HCT116 (cell line): ENCODE data around the gene RNF212B. TPM values are rescaled to one million over a fixed set of nuclear protein-coding genes. Genes with fewer than 3 reads are reported as not detected.

Source experiments
- ATAC-seq: fragments of 200-7000 bp; cut with Tn5 transposase; 2 replicates; pipeline ENCODE4 v1.9.1; 2020; ENCODE audit warnings: mild to moderate bottlenecking, moderate library complexity
- BruUV-seq: library from RNA; stranded (reverse); fragments of 400-500 nt; replicated peaks from 2 replicates; lab custom pipeline; 2021; lab: Mats Ljungman, UMichigan
- CTCF ChIA-PET: fragments of 300-600 bp; sonication (Branson Sonifier 250); formaldehyde crosslinking; loops from one replicate; lab custom pipeline; 2021; ENCODE audit warnings: antibody characterized with exemption; lab: Charles Lee
- POLR2A ChIA-PET: fragments of 300-600, 350-600 bp; sonication (Branson Sonifier 250); formaldehyde crosslinking; loops from one replicate; lab custom pipeline; 2021; ENCODE audit warnings: antibody characterized with exemption; lab: Charles Lee
- RAD21 ChIA-PET, 2 experiments: fragments of 300-600 bp; sonication (Branson Sonifier 250); formaldehyde crosslinking; loops; one replicate each; lab custom pipeline; 2023; ENCODE audit warnings: low total read pairs in 2 of 2; ENCODE audit not compliant: uncharacterized antibody in 2 of 2, unreplicated experiment in 2 of 2, low non-redundant PET in 1 of 2; lab: Charles Lee
- DNase-seq: peaks from one replicate; pipeline ENCODE4 v3.0.0-alpha.2; 2010; ENCODE audit warnings: low read depth, low spot score
- H2AFZ ChIP-seq: fragments of 200-600 bp; shearing (Covaris generic), sonication (generic); 2 replicates; pipeline ENCODE4 v1.6.1; 2017; ENCODE audit warnings: low read depth, mixed run types, mixed read lengths, antibody characterized with exemption, low read length; ENCODE audit not compliant: poor library complexity, severe bottlenecking
- H3K27ac ChIP-seq: 2 replicates; pipeline ENCODE4 v1.5.1; 2012; ENCODE audit warnings: low read depth, low read length
- H3K27me3 ChIP-seq: fragments of 200-600 bp; sonication (generic); 2 replicates; pipeline ENCODE4 v1.6.1; 2016; ENCODE audit warnings: mixed run types, low read length, mixed read lengths; ENCODE audit not compliant: insufficient read depth
- H3K36me3 ChIP-seq, 2 experiments: fragments of 200-500 bp in 1 of 2; fragments of 200-600 bp in 1 of 2; sonication (Bioruptor generic) in 1 of 2; sonication (generic) in 1 of 2; 2 replicates each; pipeline versions ENCODE4 v1.5.1 to v1.6.1; 2014 to 2016; ENCODE audit warnings: low read length in 2 of 2, inconsistent platforms in 1 of 2, mixed read lengths in 1 of 2, mixed run types in 1 of 2; ENCODE audit not compliant: insufficient read depth in 2 of 2, control insufficient read depth in 1 of 2
- H3K4me1 ChIP-seq, 2 experiments: fragments of 200-600 bp in 1 of 2; sonication (generic) in 1 of 2; 2 replicates each; pipeline versions ENCODE4 v1.5.1 to v1.6.1; 2012 to 2017; ENCODE audit warnings: low read length in 2 of 2, inconsistent platforms in 1 of 2, mild to moderate bottlenecking in 1 of 2, mixed read lengths in 1 of 2, mixed run types in 1 of 2, moderate library complexity in 1 of 2; ENCODE audit not compliant: insufficient read depth in 2 of 2, control insufficient read depth in 1 of 2
- H3K4me2 ChIP-seq: fragments of 200-600 bp; sonication (generic); 2 replicates; pipeline ENCODE4 v1.6.1; 2017; ENCODE audit warnings: mixed run types, low read length, mixed read lengths
- H3K4me3 ChIP-seq, 2 experiments: fragments of 200-600 bp in 1 of 2; sonication (generic) in 1 of 2; replicated peaks in 1 of 2; 2 replicates each; pipeline ENCODE4 v1.5.1; 2011 to 2016; ENCODE audit warnings: low read length in 2 of 2, control low read depth in 1 of 2, low read depth in 1 of 2, mild to moderate bottlenecking in 1 of 2, mixed read lengths in 1 of 2, mixed run types in 1 of 2
- H3K79me2 ChIP-seq: fragments of 200-600 bp; sonication (generic); 2 replicates; pipeline ENCODE4 v1.6.1; 2017; ENCODE audit warnings: mild to moderate bottlenecking, mixed run types, low read length, moderate library complexity, mixed read lengths; ENCODE audit not compliant: insufficient read depth
- H3K9ac ChIP-seq: fragments of 200-600 bp; sonication (generic); 2 replicates; pipeline ENCODE4 v1.6.1; 2016; ENCODE audit warnings: low read length, mixed read lengths
- H3K9me2 ChIP-seq: fragments of 200-600 bp; sonication (generic), shearing (Covaris generic); 2 replicates; pipeline ENCODE4 v1.6.1; 2017; ENCODE audit warnings: mixed run types, mild to moderate bottlenecking, moderate library complexity; ENCODE audit not compliant: insufficient read depth
- H3K9me3 ChIP-seq, 2 experiments: fragments of 200-500 bp in 1 of 2; fragments of 200-600 bp in 1 of 2; sonication (Bioruptor generic) in 1 of 2; sonication (generic) in 1 of 2; 2 replicates each; pipeline ENCODE4 v1.6.1; 2014 to 2017; ENCODE audit warnings: low read length in 2 of 2, mixed read lengths in 2 of 2, inconsistent platforms in 1 of 2, low read depth in 1 of 2, mild to moderate bottlenecking in 1 of 2, mixed run types in 1 of 2, moderate library complexity in 1 of 2; ENCODE audit not compliant: control insufficient read depth in 1 of 2, insufficient read depth in 1 of 2
- H4K20me1 ChIP-seq: fragments of 200-600 bp; sonication (generic), shearing (Covaris generic); 2 replicates; pipeline ENCODE4 v1.6.1; 2017; ENCODE audit warnings: mixed run types, mild to moderate bottlenecking, moderate library complexity; ENCODE audit not compliant: insufficient read depth
- CBX3 ChIP-seq: IDR thresholded peaks from 2 replicates; pipeline ENCODE4 v1.6.1; 2012; ENCODE audit warnings: low read depth
- CTCF ChIP-seq, 3 experiments: fragments of 200-600 bp in 1 of 3; sonication (generic) in 1 of 3; IDR thresholded peaks in 2 of 3; conservative IDR thresholded peaks in 1 of 3; 2 replicates each; pipeline ENCODE4 v1.5.1; 2012 to 2017; ENCODE audit warnings: low read depth in 2 of 3, low read length in 2 of 3, antibody characterized with exemption in 1 of 3, borderline replicate concordance in 1 of 3, control low read depth in 1 of 3, mild to moderate bottlenecking in 1 of 3, mixed read lengths in 1 of 3, mixed run types in 1 of 3, moderate library complexity in 1 of 3; ENCODE audit not compliant: insufficient read depth in 1 of 3
- ELF1 ChIP-seq: IDR thresholded peaks from 2 replicates; pipeline ENCODE4 v1.6.1; 2012; ENCODE audit warnings: low read depth, borderline replicate concordance
- EZH2 ChIP-seq: fragments of 200-600 bp; sonication (generic); IDR thresholded peaks from 2 replicates; pipeline ENCODE4 v1.6.1; 2017; ENCODE audit warnings: antibody characterized with exemption, mixed run types
- EZH2phosphoT487 ChIP-seq: fragments of 200-600 bp; IDR thresholded peaks from 2 replicates; pipeline ENCODE4 v1.6.1; 2018; ENCODE audit warnings: antibody characterized with exemption, borderline replicate concordance
- POLR2A ChIP-seq: IDR thresholded peaks from 2 replicates; pipeline ENCODE4 v1.7.0; 2011; ENCODE audit warnings: borderline replicate concordance; ENCODE audit not compliant: insufficient read depth, insufficient read length; ENCODE audit errors: extremely low read depth
- POLR2AphosphoS5 ChIP-seq: IDR thresholded peaks from 2 replicates; pipeline ENCODE4 v1.6.1; 2011; ENCODE audit warnings: mild to moderate bottlenecking, low read depth, low read length, moderate library complexity
- REST ChIP-seq: IDR thresholded peaks from 2 replicates; pipeline ENCODE4 v1.6.1; 2012; ENCODE audit warnings: low read depth
- SIN3A ChIP-seq: IDR thresholded peaks from 2 replicates; pipeline ENCODE4 v1.6.1; 2012; ENCODE audit warnings: low read depth
- SRF ChIP-seq: IDR thresholded peaks from 2 replicates; pipeline ENCODE4 v1.6.1; 2012; ENCODE audit warnings: low read depth
- YY1 ChIP-seq: IDR thresholded peaks from 2 replicates; pipeline ENCODE4 v1.6.1; 2011; ENCODE audit warnings: low read length, low read depth, moderate library complexity, mild to moderate bottlenecking; ENCODE audit not compliant: insufficient replicate concordance; ENCODE audit errors: extremely low read depth
- ZNF274 ChIP-seq: fragments of 200-500 bp; sonication (Bioruptor generic); IDR thresholded peaks from 2 replicates; pipeline ENCODE4 v1.6.1; 2014; ENCODE audit warnings: mild to moderate bottlenecking, low read depth, low read length, inconsistent platforms
- intact Hi-C: fragments of 100-400 bp; cut with micrococcal nuclease; formaldehyde crosslinking; loops from 2 replicates; pipeline ENCODE4 v1.10.0; 2022
- total RNA-seq: library from RNA; stranded (reverse); gene quantifications from one replicate; pipeline ENCODE4 v1.2.1, GENCODE V29; 2021; ENCODE audit not compliant: unreplicated experiment

The RNF212B gene
- total RNA-seq, 1 experiment from 2014 or later = not detected

- peak overlapping the region; percentile 96 for H3K27ac ChIP-seq
- CTCF ChIA-PET = interaction anchor here (0.7 to 4.8 kb wide), 10 partner anchors 13 to 294 kb away, joined by 3 to 27 read pairs (median 4); partner anchors contain the start of genes HOMEZ and PABPN1
- no peak for DNase-seq
- BruUV-seq = no TSS peak
- TF ChIP-seq CBX3 (no peak), SRF (no peak), EZH2phosphoT487 (no peak), SIN3A (no peak), POLR2A (no peak), CTCF (IDR thresholded peaks at IDR 0.05 in 2 of 3, conservative IDR thresholded peaks at IDR 0.05 in 1 of 3; ENCODE audit: borderline replicate concordance in 1 of 3, insufficient read depth in 1 of 3, low read depth in 2 of 3, low read length in 2 of 3) (no peak), POLR2AphosphoS5 (no peak), EZH2 (no peak), REST (no peak), ZNF274 (no peak), ELF1 (no peak), YY1 (no peak)
- TF ChIP-seq, all 23 proteins: peak for 0
- Histone ChIP-seq H3K27me3 (no peaks in the 10 kb centered on the region), H3K9me2 (no peaks in the 10 kb centered on the region), H3K4me1 (peaks cover 13 to 35% of the 10 kb centered on the region in 2 experiments), H2AFZ (no peak overlapping the region), H3K9me3 (no peaks in the 10 kb centered on the region), H3K79me2 (no peaks in the 10 kb centered on the region), H3K4me2 (peak overlapping the region; percentile 95), H4K20me1 (no peaks in the 10 kb centered on the region), H3K4me3 (peak overlapping the region; percentile 49 to 64), H3K36me3 (no peaks in the 10 kb centered on the region), H3K9ac (peak overlapping the region; percentile 82)
- intact Hi-C loops = loop anchor here (1.0 to 10.0 kb wide), 3 partner anchors 35 to 315 kb away; partner anchors contain the start of gene AJUBA
- RAD21 ChIA-PET = interaction anchor here in 1 of 2 experiments (0.7 kb wide), 1 partner anchor 80 kb away, joined by 4 read pairs; no protein-coding TSS in a partner anchor
- POLR2A ChIA-PET = interaction anchor here (0.7 kb wide), 1 partner anchor 8 kb away, joined by 3 read pairs; no protein-coding TSS in a partner anchor
- ATAC-seq = no peak
These were observed 62.4 kb downstream of the RNF212B start for GRCh38 chr14:23299986-23300686.
